ENCODE measurements around the gene SYNM.

The SYNM gene

DNA sequence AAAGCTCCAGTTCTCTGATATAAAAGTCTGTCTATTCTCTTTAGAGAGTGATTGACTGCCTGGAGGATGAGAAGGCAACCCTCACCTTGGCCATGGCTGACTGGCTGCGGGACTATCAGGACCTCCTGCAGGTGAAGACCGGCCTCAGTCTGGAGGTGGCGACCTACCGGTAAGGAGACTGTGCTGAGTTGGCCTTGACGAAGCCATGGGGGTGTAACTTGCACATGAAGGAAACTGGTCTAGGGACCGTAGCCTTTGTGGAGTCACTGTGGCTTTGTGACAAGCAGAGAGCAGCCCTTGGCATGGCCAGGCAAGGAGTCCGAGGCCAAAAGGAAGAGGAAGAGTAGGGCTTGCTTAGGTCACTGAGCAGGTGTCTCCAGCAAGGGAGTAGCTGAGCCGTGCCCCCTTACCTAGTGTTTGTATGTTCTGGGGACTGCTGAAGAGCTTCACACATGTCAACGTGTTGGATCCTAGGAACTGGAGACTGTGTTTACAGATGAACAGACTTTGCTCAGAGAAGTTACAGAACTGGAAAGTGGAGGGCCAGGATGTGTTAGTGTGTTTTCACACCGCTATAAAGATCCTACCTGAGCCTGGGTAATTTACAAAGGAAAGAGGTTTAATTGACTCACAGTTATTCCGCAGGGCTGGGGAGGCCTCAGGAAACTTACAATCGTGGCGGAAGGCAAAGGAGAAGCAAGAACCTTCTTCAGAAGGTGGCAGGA is 8.8 kb downstream of the SYNM start:
- Histone ChIP-seq H3K36me3 (peaks cover 44% of the 10 kb centered on the region), H3K27me3 (ENCODE audit: insufficient read depth, low read depth, severe bottlenecking) (no peaks in the 10 kb centered on the region), H3K4me3 (ENCODE audit: low read depth, low read length) (no peak overlapping the region), H3K9me3 (ENCODE audit: severe bottlenecking) (no peaks in the 10 kb centered on the region), H3K27ac (no peak overlapping the region)
- TF ChIP-seq, protein P1, sequence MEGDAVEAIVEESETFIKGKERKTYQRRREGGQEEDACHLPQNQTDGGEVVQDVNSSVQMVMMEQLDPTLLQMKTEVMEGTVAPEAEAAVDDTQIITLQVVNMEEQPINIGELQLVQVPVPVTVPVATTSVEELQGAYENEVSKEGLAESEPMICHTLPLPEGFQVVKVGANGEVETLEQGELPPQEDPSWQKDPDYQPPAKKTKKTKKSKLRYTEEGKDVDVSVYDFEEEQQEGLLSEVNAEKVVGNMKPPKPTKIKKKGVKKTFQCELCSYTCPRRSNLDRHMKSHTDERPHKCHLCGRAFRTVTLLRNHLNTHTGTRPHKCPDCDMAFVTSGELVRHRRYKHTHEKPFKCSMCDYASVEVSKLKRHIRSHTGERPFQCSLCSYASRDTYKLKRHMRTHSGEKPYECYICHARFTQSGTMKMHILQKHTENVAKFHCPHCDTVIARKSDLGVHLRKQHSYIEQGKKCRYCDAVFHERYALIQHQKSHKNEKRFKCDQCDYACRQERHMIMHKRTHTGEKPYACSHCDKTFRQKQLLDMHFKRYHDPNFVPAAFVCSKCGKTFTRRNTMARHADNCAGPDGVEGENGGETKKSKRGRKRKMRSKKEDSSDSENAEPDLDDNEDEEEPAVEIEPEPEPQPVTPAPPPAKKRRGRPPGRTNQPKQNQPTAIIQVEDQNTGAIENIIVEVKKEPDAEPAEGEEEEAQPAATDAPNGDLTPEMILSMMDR (IDR thresholded peaks at IDR 0.05; ENCODE audit: low read depth, low read length): no peak
- DNase-seq: no peak

DNA sequence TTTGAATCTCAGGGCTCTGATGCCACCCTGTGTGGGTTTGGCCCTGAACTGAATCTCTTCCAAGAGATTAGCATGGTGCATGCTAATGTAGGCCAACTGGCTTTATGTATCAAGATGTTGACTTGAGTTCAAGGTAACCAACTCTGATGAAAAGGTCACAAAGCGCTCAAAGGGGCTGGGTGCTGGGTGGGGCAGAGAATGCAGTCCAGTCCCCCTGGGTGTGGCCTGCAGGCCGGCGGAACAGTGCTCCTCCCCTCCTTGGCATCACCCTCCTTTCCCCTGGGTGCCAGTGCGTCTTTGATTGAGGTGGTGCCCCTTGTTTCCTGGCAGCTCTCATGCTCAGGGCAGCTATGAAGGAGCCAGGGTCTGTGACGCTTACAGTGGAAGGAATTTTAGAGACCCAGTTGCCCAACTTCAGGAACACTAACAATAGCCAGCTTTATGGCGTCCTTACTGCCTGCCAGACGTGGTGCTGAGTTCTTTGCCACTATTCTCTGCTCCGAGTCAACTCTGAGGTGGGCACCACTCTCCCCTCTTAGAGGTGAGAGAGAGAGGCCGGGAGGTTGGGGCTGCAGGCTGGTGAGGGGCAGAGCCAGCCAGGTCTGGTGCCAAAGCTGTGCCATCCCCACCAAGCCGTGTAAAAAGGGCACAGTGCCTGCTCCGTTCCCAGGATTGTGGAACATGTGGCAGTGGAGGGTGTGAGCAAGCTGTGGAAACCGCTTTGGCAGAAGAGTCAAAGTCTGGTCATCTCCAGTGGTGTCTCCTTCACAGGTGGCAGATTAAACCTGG is 9.8 kb downstream of the SYNM start:
- H3K4me3 ChIP-seq (ENCODE audit: low read depth, low read length): no peak overlapping the region
- no peak for DNase-seq
- no peaks in the 10 kb centered on the region for H3K27me3 ChIP-seq (ENCODE audit: insufficient read depth, low read depth, severe bottlenecking)
- no peaks in the 10 kb centered on the region for H3K9me3 ChIP-seq (ENCODE audit: severe bottlenecking)
- no peak overlapping the region for H3K27ac ChIP-seq
- H3K36me3 ChIP-seq: peaks cover 51% of the 10 kb centered on the region
- TF ChIP-seq, protein P1 (IDR thresholded peaks at IDR 0.05; ENCODE audit: low read depth, low read length): no peak

DNA sequence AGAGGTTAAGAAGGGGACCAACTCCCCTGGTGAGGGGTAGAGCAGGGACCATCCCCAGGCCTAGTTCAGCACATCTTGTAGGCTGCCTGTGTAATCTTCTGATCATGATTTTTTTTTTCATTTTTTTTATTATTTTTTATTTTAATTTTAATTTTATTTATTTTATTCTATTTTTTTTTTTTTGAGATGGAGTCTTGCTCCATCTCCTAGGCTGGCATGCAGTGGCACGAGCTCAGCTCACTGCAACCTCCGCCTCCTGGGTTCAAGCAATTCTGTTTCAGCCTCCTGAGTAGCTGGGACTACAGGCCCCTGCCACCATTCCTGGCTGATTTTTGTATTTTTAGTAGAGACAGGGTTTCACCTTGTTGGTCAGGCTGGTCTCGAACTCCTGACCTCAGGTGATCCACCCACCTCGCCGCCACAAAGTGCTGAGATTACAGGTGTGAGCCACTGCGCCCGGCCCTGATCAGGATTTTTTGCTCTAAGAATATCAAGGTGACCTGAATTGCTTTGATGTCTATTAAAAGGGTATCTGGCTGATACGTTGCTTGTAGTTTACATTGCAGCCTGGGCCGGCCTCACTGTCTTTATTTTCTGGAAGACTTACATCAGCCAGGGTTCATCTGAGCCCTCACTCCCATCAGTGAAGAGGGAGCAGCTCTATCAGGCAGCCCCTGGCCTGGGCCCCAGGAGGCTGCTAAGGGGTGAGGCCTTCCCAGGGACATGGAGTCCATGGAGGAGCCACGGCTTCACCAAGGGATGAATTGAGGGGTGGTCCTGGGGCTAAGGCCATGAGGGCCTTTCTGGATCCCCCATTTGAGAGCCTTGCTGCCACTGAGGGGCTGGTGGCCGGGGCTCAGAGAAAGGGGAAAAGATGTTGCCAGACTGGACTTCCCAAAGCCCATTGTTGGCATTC is 10.7 kb downstream of the SYNM start:
- no peaks in the 10 kb centered on the region for H3K27me3 ChIP-seq (ENCODE audit: insufficient read depth, low read depth, severe bottlenecking)
- no peak overlapping the region for H3K27ac ChIP-seq
- no peak overlapping the region for H3K4me3 ChIP-seq (ENCODE audit: low read depth, low read length)
- TF ChIP-seq, protein P1 (IDR thresholded peaks at IDR 0.05; ENCODE audit: low read depth, low read length): no peak
- H3K36me3 ChIP-seq: peaks cover 50% of the 10 kb centered on the region
- no peak for DNase-seq
- no peaks in the 10 kb centered on the region for H3K9me3 ChIP-seq (ENCODE audit: severe bottlenecking)

DNA sequence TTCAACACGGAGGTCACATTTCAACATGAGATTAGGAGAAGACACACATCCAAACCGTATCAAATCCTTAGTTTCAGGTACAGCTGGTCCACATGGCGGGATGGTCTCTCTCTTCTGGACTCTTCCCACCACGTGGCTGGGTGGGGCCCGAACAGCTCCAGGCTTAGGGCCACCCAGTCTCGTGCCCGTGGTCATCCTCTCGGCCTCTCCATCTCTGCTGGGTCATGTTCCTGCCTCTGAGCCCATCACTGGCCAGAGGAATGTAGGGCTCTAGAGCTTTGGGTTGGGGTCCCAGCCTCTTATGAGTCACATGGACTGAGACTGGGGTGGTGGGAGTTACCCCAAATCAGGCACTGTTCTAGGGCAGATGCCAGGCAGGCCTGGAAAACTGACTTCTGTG is 12.2 kb downstream of the SYNM start:
- H3K27me3 ChIP-seq (ENCODE audit: insufficient read depth, low read depth, severe bottlenecking): no peaks in the 10 kb centered on the region
- H3K9me3 ChIP-seq (ENCODE audit: severe bottlenecking): no peaks in the 10 kb centered on the region
- no peak overlapping the region for H3K27ac ChIP-seq
- H3K36me3 ChIP-seq: peaks cover 47% of the 10 kb centered on the region
- TF ChIP-seq, protein P1 (IDR thresholded peaks at IDR 0.05; ENCODE audit: low read depth, low read length): no peak
- no peak overlapping the region for H3K4me3 ChIP-seq (ENCODE audit: low read depth, low read length)
- DNase-seq: no peak

DNA sequence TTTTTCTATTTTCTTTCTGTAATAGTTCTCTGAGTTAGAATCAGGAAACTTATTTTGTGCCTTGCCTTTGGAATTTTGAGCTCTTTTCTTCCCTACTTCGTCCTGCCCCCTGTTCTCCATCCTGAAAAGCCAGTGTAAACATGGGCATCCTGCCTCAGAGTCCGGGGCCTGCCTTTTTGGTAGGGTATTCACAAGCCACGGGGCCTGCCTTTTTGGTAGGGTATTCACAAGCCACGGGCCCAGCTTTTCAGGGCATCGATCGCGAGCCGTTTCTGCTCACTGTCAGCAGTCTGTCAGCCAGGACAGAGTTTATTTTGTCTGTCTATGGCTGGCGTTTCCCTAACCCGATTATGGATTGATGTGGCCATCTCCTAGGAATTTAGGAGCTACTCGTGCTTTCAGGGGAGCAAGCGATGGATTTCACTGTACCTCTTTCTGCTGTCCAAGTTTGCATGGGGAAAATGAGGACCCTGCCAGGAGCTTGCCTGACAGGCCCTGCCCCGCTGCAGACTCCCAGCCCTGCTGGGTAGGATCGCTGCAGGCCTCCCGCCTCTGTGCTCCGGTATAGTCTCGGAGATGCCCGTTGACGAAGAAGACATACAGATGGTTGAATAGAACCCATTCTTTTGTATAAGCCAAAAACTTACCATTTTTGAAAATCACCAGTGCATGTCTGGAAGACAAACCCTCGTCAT is 12.8 kb downstream of the SYNM start:
- TF ChIP-seq, protein P1 (IDR thresholded peaks at IDR 0.05; ENCODE audit: low read depth, low read length): no peak
- Histone ChIP-seq H3K36me3 (peaks cover 47% of the 10 kb centered on the region), H3K27me3 (ENCODE audit: insufficient read depth, low read depth, severe bottlenecking) (no peaks in the 10 kb centered on the region), H3K9me3 (ENCODE audit: severe bottlenecking) (no peaks in the 10 kb centered on the region), H3K27ac (no peak overlapping the region), H3K4me3 (ENCODE audit: low read depth, low read length) (no peak overlapping the region)
- no peak for DNase-seq

Data from WERI-Rb-1 (cell line).